ENCODE data around the gene NME8.

Gene NME8

DNA sequence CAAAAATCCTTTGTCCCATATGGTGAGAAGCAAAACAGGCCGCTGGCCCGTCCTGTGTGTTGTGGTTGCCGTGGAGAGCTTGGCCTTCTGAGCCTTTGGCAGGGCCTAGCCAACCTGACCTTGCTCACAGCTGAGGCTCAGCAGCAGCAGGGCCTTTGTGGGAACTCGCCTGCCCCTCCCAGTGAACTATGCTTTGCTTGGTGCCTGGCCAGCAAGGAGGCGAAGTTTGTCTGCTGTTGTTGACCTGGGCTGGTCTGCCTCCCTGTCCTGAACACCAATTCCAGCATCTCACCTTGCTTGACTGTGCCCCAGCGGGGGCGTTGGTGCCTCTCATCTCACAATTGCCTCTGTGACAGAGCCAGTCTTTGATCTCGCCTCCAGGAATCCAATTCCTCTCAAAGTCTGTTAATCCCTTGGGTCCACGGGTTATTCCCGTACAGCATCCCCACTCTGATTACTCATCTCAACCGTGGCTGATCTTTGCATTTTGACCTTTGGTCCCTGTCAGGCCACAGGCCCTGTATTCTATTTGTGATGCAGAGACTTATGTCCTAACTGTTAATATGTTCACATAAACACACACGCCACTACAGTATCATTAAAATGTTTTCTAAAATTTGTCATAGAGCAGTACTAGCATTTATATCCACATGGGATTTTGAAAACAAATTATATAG is 94.7 kb downstream of the NME8 start:
- peak; percentile 33 for DNase-seq

- peak; percentile 50 for DNase-seq
Observed at GRCh38 chr7:37943905-37944736, 95.7 kb downstream of the NME8 start.

DNA sequence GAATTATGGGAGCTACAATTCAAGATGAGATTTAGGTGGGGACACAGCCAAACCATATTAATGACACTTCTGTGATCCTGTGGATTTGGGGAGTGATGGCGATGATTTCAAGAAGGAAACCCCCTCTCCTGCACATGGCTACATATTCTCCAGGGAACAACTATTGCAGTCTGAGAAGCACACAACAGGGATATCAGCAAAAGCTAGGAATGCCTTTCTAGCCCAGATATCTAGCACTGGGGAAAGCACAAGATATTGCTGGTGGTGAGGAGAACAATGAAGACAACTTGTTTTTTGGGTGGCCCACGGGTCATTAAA is 96.3 kb downstream of the NME8 start:
- no peak for DNase-seq

- DNase-seq = no peak
Observed at GRCh38 chr7:37945336-37945735, 96.9 kb downstream of the NME8 start.

DNA sequence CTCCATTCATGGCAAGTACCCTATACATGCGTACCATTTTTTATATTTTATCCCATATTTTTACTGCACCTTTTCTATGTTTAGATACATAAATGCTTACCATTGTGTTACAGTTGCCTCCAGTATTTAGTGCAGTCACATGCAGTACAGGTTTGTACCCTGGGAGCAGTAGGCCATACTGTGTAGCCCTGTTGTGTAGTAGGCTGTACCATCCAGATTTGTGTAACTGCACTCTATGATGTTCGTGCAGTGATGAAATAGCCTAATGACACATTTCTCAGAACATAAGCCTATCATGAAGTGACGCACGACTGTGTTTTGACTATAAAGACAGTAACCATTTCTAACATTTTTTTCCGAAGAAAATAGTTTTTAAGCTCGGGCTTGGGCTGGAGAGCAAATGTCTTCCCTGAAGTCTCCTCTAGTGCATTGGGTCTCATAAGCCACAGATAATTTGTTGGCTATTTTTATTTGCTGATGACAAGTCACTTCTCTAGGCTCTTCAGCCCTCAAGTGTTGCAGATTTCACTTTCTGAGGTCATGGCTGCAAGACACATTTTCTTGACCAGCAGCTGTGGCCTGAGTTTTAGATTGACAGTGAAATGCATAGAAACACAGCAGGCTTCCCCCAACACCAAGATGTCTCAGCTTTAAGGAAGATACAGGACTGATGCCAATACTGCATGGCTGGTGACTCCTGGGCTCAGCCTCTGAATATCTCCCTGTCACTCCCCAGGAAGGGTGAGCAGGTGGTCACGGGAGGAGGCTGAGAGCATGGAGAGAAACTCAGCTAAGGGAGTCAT is 98.9 kb downstream of the NME8 start:
- no peak for DNase-seq

DNA sequence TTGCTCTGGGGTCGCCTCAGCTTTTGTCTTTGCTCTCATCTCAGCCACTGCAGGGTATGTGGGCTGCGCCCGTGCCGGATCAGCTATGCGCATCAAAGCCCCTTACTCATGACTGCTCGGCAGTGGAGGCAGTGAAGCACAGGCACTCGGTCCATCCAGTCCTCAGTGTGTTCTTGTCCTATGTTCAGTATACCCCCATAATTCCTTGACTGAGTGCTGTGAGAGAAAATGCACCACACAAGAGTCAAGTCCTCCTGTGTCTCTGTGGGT is 99.5 kb downstream of the NME8 start:
- no peak for DNase-seq
